HepG2 (cell line): ENCODE results near the gene ZNF226. TPM values are rescaled to one million over a fixed set of nuclear protein-coding genes. Genes with fewer than 3 reads are reported as not detected.
A peak's percentile ranks its signal among the peaks of the same experiment; 100 is the strongest.

Source experiments
- ATAD3A ChIP-seq: sonication (generic); formaldehyde crosslinking; IDR thresholded peaks from 2 replicates; pipeline ENCODE4 v1.4.0; 2020; ENCODE audit warnings: missing genetic modification reagents
- ATF3 ChIP-seq: sonication (generic); formaldehyde crosslinking; IDR thresholded peaks from 2 replicates; pipeline ENCODE4 v1.4.0; 2020; ENCODE audit warnings: missing genetic modification reagents
- CBX1 ChIP-seq: IDR thresholded peaks from one replicate; pipeline ENCODE4 v1.6.1; 2016; ENCODE audit warnings: antibody characterized with exemption, low read depth
- CHCHD3 ChIP-seq: sonication (generic); formaldehyde crosslinking; IDR thresholded peaks from 2 replicates; pipeline ENCODE4 v1.8.0; 2022; ENCODE audit warnings: mild to moderate bottlenecking, missing genetic modification reagents, moderate library complexity
- ESRRA ChIP-seq: sonication (generic); formaldehyde crosslinking; IDR thresholded peaks from 2 replicates; pipeline ENCODE4 v1.5.1; 2020; ENCODE audit warnings: mild to moderate bottlenecking, low read depth, missing genetic modification reagents
- GPN1 ChIP-seq: sonication (generic); formaldehyde crosslinking; IDR thresholded peaks from 2 replicates; pipeline ENCODE4 v1.5.1; 2020; ENCODE audit warnings: missing genetic modification reagents, borderline replicate concordance
- HCFC1 ChIP-seq: fragments of 150-350 bp; IDR thresholded peaks from 2 replicates; pipeline ENCODE4 v1.6.1; 2014; ENCODE audit warnings: low read depth, low read length
- HINFP ChIP-seq: sonication (generic); formaldehyde crosslinking; IDR thresholded peaks from 2 replicates; pipeline ENCODE4 v1.4.0; 2020; ENCODE audit warnings: low read depth, mild to moderate bottlenecking, missing genetic modification reagents
- JUN ChIP-seq: sonication (generic); formaldehyde crosslinking; IDR thresholded peaks from 2 replicates; pipeline ENCODE4 v1.4.0; 2020; ENCODE audit warnings: mild to moderate bottlenecking, missing genetic modification reagents
- MTF1 ChIP-seq: sonication (generic); formaldehyde crosslinking; IDR thresholded peaks from 2 replicates; pipeline ENCODE4 v1.5.0; 2020; ENCODE audit warnings: missing genetic modification reagents
- NFIB ChIP-seq: sonication (generic); formaldehyde crosslinking; IDR thresholded peaks from 2 replicates; pipeline ENCODE4 v1.9.0; 2021; ENCODE audit warnings: missing genetic modification reagents, mild to moderate bottlenecking, borderline replicate concordance
- NFIC ChIP-seq: IDR thresholded peaks from 2 replicates; pipeline ENCODE4 v1.6.1; 2012; ENCODE audit warnings: mild to moderate bottlenecking, low read length, inconsistent platforms
- NR1H2 ChIP-seq: sonication (generic); formaldehyde crosslinking; IDR thresholded peaks from 2 replicates; pipeline ENCODE4 v1.8.1; 2022; ENCODE audit warnings: low read depth, missing genetic modification reagents, borderline replicate concordance
- NR2C2 ChIP-seq: sonication (generic); formaldehyde crosslinking; IDR thresholded peaks from 2 replicates; pipeline ENCODE4 v1.4.0; 2020; ENCODE audit warnings: missing genetic modification reagents, mild to moderate bottlenecking, moderate library complexity, borderline replicate concordance
- PHF20 ChIP-seq: sonication (generic); formaldehyde crosslinking; IDR thresholded peaks from 2 replicates; pipeline ENCODE4 v1.5.0; 2020; ENCODE audit warnings: mild to moderate bottlenecking, missing genetic modification reagents
- POGZ ChIP-seq: sonication (generic); formaldehyde crosslinking; IDR thresholded peaks from 2 replicates; pipeline ENCODE4 v1.4.0; 2020; ENCODE audit warnings: mild to moderate bottlenecking, missing genetic modification reagents
- RELA ChIP-seq: sonication (generic); formaldehyde crosslinking; IDR thresholded peaks from 2 replicates; pipeline ENCODE4 v1.4.0; 2020; ENCODE audit warnings: missing genetic modification reagents
- SOX5 ChIP-seq: IDR thresholded peaks from 2 replicates; pipeline ENCODE4 v1.6.1; 2016; ENCODE audit warnings: borderline replicate concordance
- SOX6 ChIP-seq, 2 experiments: fragments of 450-650 bp in 1 of 2; sonication (generic) in 1 of 2; formaldehyde crosslinking in 1 of 2; IDR thresholded peaks; 2 replicates each; pipeline versions ENCODE4 v1.4.0 to v1.6.1; 2017 to 2020; ENCODE audit warnings: antibody characterized with exemption in 1 of 2, mild to moderate bottlenecking in 1 of 2, missing genetic modification reagents in 1 of 2
- SP2 ChIP-seq: sonication (generic); formaldehyde crosslinking; IDR thresholded peaks from 2 replicates; pipeline ENCODE4 v1.5.1; 2020; ENCODE audit warnings: mild to moderate bottlenecking, missing genetic modification reagents
- TEAD3 ChIP-seq: optimal IDR thresholded peaks from 2 replicates; pipeline ENCODE3; 2016; ENCODE audit warnings: borderline replicate concordance
- WIZ ChIP-seq: sonication (generic); formaldehyde crosslinking; IDR thresholded peaks from 2 replicates; pipeline ENCODE4 v1.5.1; 2020; ENCODE audit warnings: mild to moderate bottlenecking, missing genetic modification reagents
- ZEB1 ChIP-seq: IDR thresholded peaks from 2 replicates; pipeline ENCODE4 v1.6.1; 2012; ENCODE audit warnings: mild to moderate bottlenecking, low read depth, inconsistent platforms; ENCODE audit not compliant: insufficient replicate concordance
- ZFX ChIP-seq: sonication (generic); formaldehyde crosslinking; IDR thresholded peaks from 2 replicates; pipeline ENCODE4 v1.4.0; 2020; ENCODE audit warnings: mild to moderate bottlenecking, low read depth, missing genetic modification reagents, moderate library complexity
- ZNF138 ChIP-seq: sonication (generic); formaldehyde crosslinking; IDR thresholded peaks from 2 replicates; pipeline ENCODE4 v1.5.0; 2020; ENCODE audit warnings: mild to moderate bottlenecking, low read depth, missing genetic modification reagents
- ZNF256 ChIP-seq: sonication (generic); formaldehyde crosslinking; conservative IDR thresholded peaks from 2 replicates; pipeline ENCODE4 v1.4.0; 2020; ENCODE audit warnings: missing genetic modification reagents
- ZNF333 ChIP-seq: sonication (generic); formaldehyde crosslinking; IDR thresholded peaks from 2 replicates; pipeline ENCODE4 v1.4.0; 2020; ENCODE audit warnings: mild to moderate bottlenecking, missing genetic modification reagents, borderline replicate concordance
- ZNF790 ChIP-seq: sonication (generic); formaldehyde crosslinking; IDR thresholded peaks from 2 replicates; pipeline ENCODE4 v1.8.0; 2022; ENCODE audit warnings: missing genetic modification reagents, mild to moderate bottlenecking, borderline replicate concordance
- ZNF816 ChIP-seq: sonication (generic); formaldehyde crosslinking; IDR thresholded peaks from 2 replicates; pipeline ENCODE4 v1.8.0; 2022; ENCODE audit warnings: missing genetic modification reagents, mild to moderate bottlenecking, borderline replicate concordance
- polyA plus RNA-seq, 8 experiments: library from polyadenylated mRNA; depleted of rRNA in 3 of 8; stranded (reverse) in 7 of 8; unstranded in 1 of 8; fragments of >200 nt; fragmentation: Illumina TruSeq in 4 of 8; extraction: Trizol in 4 of 8; gene quantifications; 2 replicates each; pipeline versions ENCODE4 v1.2.1 to v1.2.3, GENCODE V29; 2011 to 2016; ENCODE audit warnings: low read depth in 4 of 8, missing spikeins in 1 of 8, mixed read lengths in 1 of 8; ENCODE audit not compliant: insufficient read depth in 1 of 8
- total RNA-seq, 5 experiments: library from RNA; depleted of rRNA; stranded (reverse); fragments of >200 nt; fragmentation: Illumina TruSeq; extraction: Trizol; gene quantifications; 2 replicates each; pipeline ENCODE4 v1.2.3, GENCODE V29; 2016; ENCODE audit warnings: low read depth in 1 of 5
- TF ChIP-seq, protein P1 (sequence below): sonication (generic); formaldehyde crosslinking; IDR thresholded peaks from 2 replicates; pipeline ENCODE4 v1.5.0; 2020; ENCODE audit warnings: missing genetic modification reagents

The ZNF226 gene
- total and polyA plus RNA-seq, 2 of the 13 experiments (the other 11 are each of a cell fraction or from before 2014, with no cell fraction given) = 8.3 to 16.0 TPM

- TF ChIP-seq ZNF790 (CRISPR knock-in tag) = no peak
- no peak for TF ChIP-seq ZNF138
- TF ChIP-seq ATAD3A (CRISPR knock-in tag) = no peak
- peak; percentile 81 for TF ChIP-seq POGZ (CRISPR knock-in tag)
- no peak for TF ChIP-seq ZNF816 (CRISPR knock-in tag)
- TF ChIP-seq ESRRA = 0 out of 2 replicates have a peak, but pooled peaks have one; percentile 12
- TF ChIP-seq TEAD3 (CRISPR knock-in tag) = peak; percentile 93
- no peak for TF ChIP-seq ZNF333
- no peak for TF ChIP-seq NFIB (CRISPR knock-in tag)
- TF ChIP-seq HCFC1 = peak; percentile 97
- no peak for TF ChIP-seq WIZ
- no peak for TF ChIP-seq ATF3 (CRISPR knock-in tag)
- no peak for TF ChIP-seq NR1H2
- TF ChIP-seq HINFP (CRISPR knock-in tag) = 0 out of 2 replicates have a peak, but pooled peaks have one; percentile 35
- no peak for TF ChIP-seq JUN (CRISPR knock-in tag)
- TF ChIP-seq, protein P1, sequence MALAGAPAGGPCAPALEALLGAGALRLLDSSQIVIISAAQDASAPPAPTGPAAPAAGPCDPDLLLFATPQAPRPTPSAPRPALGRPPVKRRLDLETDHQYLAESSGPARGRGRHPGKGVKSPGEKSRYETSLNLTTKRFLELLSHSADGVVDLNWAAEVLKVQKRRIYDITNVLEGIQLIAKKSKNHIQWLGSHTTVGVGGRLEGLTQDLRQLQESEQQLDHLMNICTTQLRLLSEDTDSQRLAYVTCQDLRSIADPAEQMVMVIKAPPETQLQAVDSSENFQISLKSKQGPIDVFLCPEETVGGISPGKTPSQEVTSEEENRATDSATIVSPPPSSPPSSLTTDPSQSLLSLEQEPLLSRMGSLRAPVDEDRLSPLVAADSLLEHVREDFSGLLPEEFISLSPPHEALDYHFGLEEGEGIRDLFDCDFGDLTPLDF (CRISPR knock-in tag) = peak; percentile 67
- peak; percentile 71 for TF ChIP-seq SP2 (CRISPR knock-in tag)
- peak; percentile 37 for TF ChIP-seq ZFX (CRISPR knock-in tag)
- TF ChIP-seq SOX6 (IDR thresholded peaks at IDR 0.05) = no peak
- TF ChIP-seq SOX6 (CRISPR knock-in tag; IDR thresholded peaks at IDR 0.05) = peak; percentile 57; the same call in 1 of the 2 replicates
- no peak for TF ChIP-seq CBX1
- TF ChIP-seq RELA = no peak
- no peak; the same call in 1 of the 2 replicates for TF ChIP-seq SOX5 (CRISPR knock-in tag)
- no peak for TF ChIP-seq GPN1
- no peak for TF ChIP-seq CHCHD3
- TF ChIP-seq PHF20 = peak; percentile 94
- no peak for TF ChIP-seq NFIC
- TF ChIP-seq ZNF256 (CRISPR knock-in tag) = peak; percentile 74; the same call in 1 of the 2 replicates
- TF ChIP-seq MTF1 (CRISPR knock-in tag) = no peak
- peak; percentile 94 for TF ChIP-seq NR2C2 (CRISPR knock-in tag)
- TF ChIP-seq ZEB1 = no peak
Observed at GRCh38 chr19:44164673-44165512, at the start of gene ZNF226 (continued).
